ENCODE measurements around the gene PARD6B.

PARD6B gene

GRCh38 chr20:50783903-50784302 lies 52.5 kb downstream of the PARD6B start:
- TF ChIP-seq CTCF (IDR thresholded peaks at IDR 0.05; ENCODE audit: insufficient read depth, low read length, poor library complexity, severe bottlenecking), result no peak
- Histone ChIP-seq H3K36me3 (ENCODE audit: control insufficient read depth, insufficient read depth, low read length) (no peaks in the 10 kb centered on the region), H3K4me3 (replicated peaks; ENCODE audit: low read depth, low read length) (no peak overlapping the region), H3K27me3 (replicated peaks; ENCODE audit: control insufficient read depth, insufficient read depth, low read length) (no peaks in the 10 kb centered on the region; the same call in 1 of the 2 replicates)
- no peak for DNase-seq (ENCODE audit: extremely low read depth, insufficient read length)

- Histone ChIP-seq H3K4me3 (replicated peaks; ENCODE audit: low read depth, low read length) (no peak overlapping the region), H3K36me3 (ENCODE audit: control insufficient read depth, insufficient read depth, low read length) (no peaks in the 10 kb centered on the region), H3K27me3 (replicated peaks; ENCODE audit: control insufficient read depth, insufficient read depth, low read length) (no peaks in the 10 kb centered on the region; the same call in 1 of the 2 replicates)
- no peak for DNase-seq (ENCODE audit: extremely low read depth, insufficient read length)
- no peak for TF ChIP-seq CTCF (IDR thresholded peaks at IDR 0.05; ENCODE audit: insufficient read depth, low read length, poor library complexity, severe bottlenecking)
Observed at GRCh38 chr20:50784464-50784863, 53.1 kb downstream of the PARD6B start.

- Histone ChIP-seq H3K27me3 (replicated peaks; ENCODE audit: control insufficient read depth, insufficient read depth, low read length) (no peaks in the 10 kb centered on the region; the same call in 1 of the 2 replicates), H3K36me3 (ENCODE audit: control insufficient read depth, insufficient read depth, low read length) (no peaks in the 10 kb centered on the region), H3K4me3 (replicated peaks; ENCODE audit: low read depth, low read length) (no peak overlapping the region)
- TF ChIP-seq CTCF (IDR thresholded peaks at IDR 0.05; ENCODE audit: insufficient read depth, low read length, poor library complexity, severe bottlenecking), result no peak
- DNase-seq (ENCODE audit: extremely low read depth, insufficient read length), result no peak
Observed at GRCh38 chr20:50786703-50787102, 55.3 kb downstream of the PARD6B start.

- no peak for TF ChIP-seq CTCF (IDR thresholded peaks at IDR 0.05; ENCODE audit: insufficient read depth, low read length, poor library complexity, severe bottlenecking)
Observed at GRCh38 chr20:50787181-50787580, 55.8 kb downstream of the PARD6B start.

GRCh38 chr20:50788045-50788991 lies 56.9 kb downstream of the PARD6B start:
- Histone ChIP-seq H3K36me3 (ENCODE audit: control insufficient read depth, insufficient read depth, low read length) (no peaks in the 10 kb centered on the region), H3K4me3 (replicated peaks; ENCODE audit: low read depth, low read length) (no peak overlapping the region), H3K27me3 (replicated peaks; ENCODE audit: control insufficient read depth, insufficient read depth, low read length) (no peaks in the 10 kb centered on the region)
- DNase-seq (ENCODE audit: extremely low read depth, insufficient read length), result no peak
- no peak for TF ChIP-seq CTCF (IDR thresholded peaks at IDR 0.05; ENCODE audit: insufficient read depth, low read length, poor library complexity, severe bottlenecking)

More at GRCh38 chr20:50787181-50787580, 55.8 kb downstream of the PARD6B start:
- H3K36me3 ChIP-seq (ENCODE audit: control insufficient read depth, insufficient read depth, low read length), result no peaks in the 10 kb centered on the region
- no peak for DNase-seq (ENCODE audit: extremely low read depth, insufficient read length)
- H3K27me3 ChIP-seq (replicated peaks; ENCODE audit: control insufficient read depth, insufficient read depth, low read length), result no peaks in the 10 kb centered on the region
- H3K4me3 ChIP-seq (replicated peaks; ENCODE audit: low read depth, low read length), result no peak overlapping the region

All from GM06990 (cell line).